ENCODE measurements around the gene DSCAM.

Gene DSCAM

GRCh38 chr21:40706806-40707655 is 139.9 kb downstream of the DSCAM start:
- no peak for DNase-seq (ENCODE audit: low read depth in 2 of 2)

GRCh38 chr21:40706176-40706575 is 140.8 kb downstream of the DSCAM start:
- DNase-seq (ENCODE audit: low read depth in 2 of 2) = no peak

GRCh38 chr21:40704141-40704540 is 142.8 kb downstream of the DSCAM start:
- DNase-seq (ENCODE audit: low read depth in 2 of 2) = no peak

GRCh38 chr21:40699366-40699765 is 147.6 kb downstream of the DSCAM start:
- no peak for DNase-seq (ENCODE audit: low read depth in 2 of 2)

GRCh38 chr21:40696246-40696645 is 150.7 kb downstream of the DSCAM start:
- DNase-seq (ENCODE audit: low read depth in 2 of 2) = no peak

GRCh38 chr21:40689840-40690360 is 157.1 kb downstream of the DSCAM start:
- no peak for DNase-seq (ENCODE audit: low read depth in 2 of 2)

- DNase-seq (ENCODE audit: low read depth in 2 of 2) = no peak
Observed at GRCh38 chr21:40689217-40689616, 157.7 kb downstream of the DSCAM start.

GRCh38 chr21:40688106-40688864 is 158.7 kb downstream of the DSCAM start:
- no peak for DNase-seq (ENCODE audit: low read depth in 2 of 2)

- DNase-seq (ENCODE audit: low read depth in 2 of 2) = no peak
Observed at GRCh38 chr21:40687625-40688024, 159.3 kb downstream of the DSCAM start.

- DNase-seq (ENCODE audit: low read depth in 2 of 2) = no peak
Observed at GRCh38 chr21:40686526-40686925, 160.4 kb downstream of the DSCAM start.

GRCh38 chr21:40685141-40685540 is 161.8 kb downstream of the DSCAM start:
- no peak for DNase-seq (ENCODE audit: low read depth in 2 of 2)

- DNase-seq (ENCODE audit: low read depth in 2 of 2) = no peak
Observed at GRCh38 chr21:40684726-40685125, 162.2 kb downstream of the DSCAM start.

GRCh38 chr21:40683349-40683748 is 163.6 kb downstream of the DSCAM start:
- no peak for DNase-seq (ENCODE audit: low read depth in 2 of 2)

- no peak for DNase-seq (ENCODE audit: low read depth in 2 of 2)
Observed at GRCh38 chr21:40681164-40681859, 165.6 kb downstream of the DSCAM start.

- no peak for DNase-seq (ENCODE audit: low read depth in 2 of 2)
Observed at GRCh38 chr21:40680311-40680710, 166.6 kb downstream of the DSCAM start.

GRCh38 chr21:40678681-40679284 is 168.2 kb downstream of the DSCAM start:
- no peak for DNase-seq (ENCODE audit: low read depth in 2 of 2)

GRCh38 chr21:40675017-40675416 is 171.9 kb downstream of the DSCAM start:
- DNase-seq (ENCODE audit: low read depth in 2 of 2) = no peak

GRCh38 chr21:40672602-40673001 is 174.4 kb downstream of the DSCAM start:
- no peak for DNase-seq (ENCODE audit: low read depth in 2 of 2)

- DNase-seq (ENCODE audit: low read depth in 2 of 2) = no peak
Observed at GRCh38 chr21:40671716-40672115, 175.2 kb downstream of the DSCAM start.

- no peak for DNase-seq (ENCODE audit: low read depth in 2 of 2)
Observed at GRCh38 chr21:40668555-40669275, 178.2 kb downstream of the DSCAM start.

- no peak for DNase-seq (ENCODE audit: low read depth in 2 of 2)
Observed at GRCh38 chr21:40667967-40668366, 179.0 kb downstream of the DSCAM start.
